Neural cell (in vitro differentiated cells): ENCODE data around the gene OR1S1. TPM values are rescaled to one million over a fixed set of nuclear protein-coding genes. Genes with fewer than 3 reads are reported as not detected.

Source experiments
- H2AFZ ChIP-seq: fragments of 200-600, 300-800 bp; sonication (generic), shearing (Covaris generic); 2 replicates; pipeline ENCODE4 v1.6.0; 2014; ENCODE audit warnings: low read depth, mild to moderate bottlenecking, antibody characterized with exemption, low read length, moderate library complexity
- H3F3A ChIP-seq: fragments of 200-600 bp; shearing (Covaris generic); 2 replicates; pipeline ENCODE4 v1.6.1; 2016; ENCODE audit warnings: mild to moderate bottlenecking, moderate library complexity, mixed read lengths, antibody characterized with exemption, low read length; ENCODE audit not compliant: insufficient read depth, poor library complexity, severe bottlenecking
- H3K27ac ChIP-seq: fragments of 200-600, 300-800 bp; sonication (generic), shearing (Covaris generic); 2 replicates; pipeline ENCODE4 v1.5.1; 2014; ENCODE audit warnings: mild to moderate bottlenecking, low read length, moderate library complexity
- H3K27me3 ChIP-seq: fragments of 300-800, 200-600 bp; sonication (generic), shearing (Covaris generic); 2 replicates; pipeline ENCODE4 v1.6.0; 2014; ENCODE audit warnings: mild to moderate bottlenecking, low read depth, low read length, moderate library complexity; ENCODE audit not compliant: insufficient read depth
- H3K36me3 ChIP-seq: fragments of 300-800, 200-600 bp; sonication (generic), shearing (Covaris generic); 2 replicates; pipeline ENCODE4 v1.5.1; 2014; ENCODE audit warnings: mild to moderate bottlenecking, antibody characterized with exemption, low read length, moderate library complexity; ENCODE audit not compliant: insufficient read depth
- H3K4me2 ChIP-seq: fragments of 300-800, 200-600 bp; sonication (generic), shearing (Covaris generic); 2 replicates; pipeline ENCODE4 v1.6.0; 2014; ENCODE audit warnings: mild to moderate bottlenecking, low read length
- H3K4me3 ChIP-seq: fragments of 300-800, 200-600 bp; sonication (generic), shearing (Covaris generic); 2 replicates; pipeline ENCODE4 v1.5.1; 2014; ENCODE audit warnings: mild to moderate bottlenecking, low read length, moderate library complexity
- H3K79me2 ChIP-seq: fragments of 200-600 bp; shearing (Covaris generic); replicated peaks from 2 replicates; pipeline ENCODE4 v1.6.0; 2014; ENCODE audit warnings: mild to moderate bottlenecking, low read length, moderate library complexity; ENCODE audit not compliant: insufficient read depth
- H3K9ac ChIP-seq: fragments of 300-800, 200-600 bp; sonication (generic), shearing (Covaris generic); 2 replicates; pipeline ENCODE4 v1.6.1; 2016; ENCODE audit warnings: mild to moderate bottlenecking, low read length, mixed read lengths
- H3K9me2 ChIP-seq: fragments of 200-600 bp; shearing (Covaris generic); 2 replicates; pipeline ENCODE4 v1.6.1; 2016; ENCODE audit warnings: mild to moderate bottlenecking, low read length, mixed read lengths; ENCODE audit not compliant: insufficient read depth
- H3K9me3 ChIP-seq: fragments of 200-600, 300-800 bp; sonication (generic), shearing (Covaris generic); 2 replicates; pipeline ENCODE4 v1.6.1; 2016; ENCODE audit warnings: mild to moderate bottlenecking, mixed run types, low read length, moderate library complexity, mixed read lengths
- H4K20me1 ChIP-seq: fragments of 200-600 bp; shearing (Covaris generic); 2 replicates; pipeline ENCODE4 v1.6.1; 2016; ENCODE audit warnings: mild to moderate bottlenecking, mixed run types; ENCODE audit not compliant: insufficient read depth
- EP300 ChIP-seq: fragments of 450-650 bp; conservative IDR thresholded peaks from 2 replicates; pipeline ENCODE4 v1.6.1; 2014; ENCODE audit warnings: antibody characterized with exemption, mild to moderate bottlenecking, moderate library complexity; ENCODE audit not compliant: poor library complexity, severe bottlenecking
- EZH2 ChIP-seq: fragments of 200-600, 300-800 bp; shearing (Covaris generic), sonication (generic); IDR thresholded peaks from 2 replicates; pipeline ENCODE4 v1.6.1; 2014; ENCODE audit warnings: antibody characterized with exemption, low read length, borderline replicate concordance, mild to moderate bottlenecking; ENCODE audit not compliant: insufficient read depth, poor library complexity, severe bottlenecking
- MXI1 ChIP-seq: fragments of 450-650 bp; conservative IDR thresholded peaks from 2 replicates; pipeline ENCODE4 v1.6.1; 2014; ENCODE audit warnings: antibody characterized with exemption, mild to moderate bottlenecking; ENCODE audit not compliant: poor library complexity, severe bottlenecking
- POLR2AphosphoS5 ChIP-seq: IDR thresholded peaks from 2 replicates; pipeline ENCODE4 v1.6.1; 2012
- RAD21 ChIP-seq: fragments of 450-650 bp; conservative IDR thresholded peaks from 2 replicates; pipeline ENCODE4 v1.6.1; 2014; ENCODE audit warnings: antibody characterized with exemption, mild to moderate bottlenecking, moderate library complexity
- SMC3 ChIP-seq: fragments of 450-650 bp; conservative IDR thresholded peaks from 2 replicates; pipeline ENCODE4 v1.6.1; 2014; ENCODE audit warnings: antibody characterized with exemption, mild to moderate bottlenecking, moderate library complexity; ENCODE audit not compliant: poor library complexity
- TAF1 ChIP-seq: IDR thresholded peaks from 2 replicates; pipeline ENCODE4 v1.6.1; 2012; ENCODE audit warnings: low read depth
- polyA plus RNA-seq: library from polyadenylated mRNA; depleted of rRNA; stranded (reverse); fragments of >200 nt; gene quantifications from 2 replicates; pipeline ENCODE4 v1.2.3, GENCODE V29; 2014
- TF ChIP-seq, protein P1 (sequence below): IDR thresholded peaks from 2 replicates; pipeline ENCODE4 v1.6.1; 2012; ENCODE audit warnings: borderline replicate concordance
- TF ChIP-seq, protein P2 (sequence below): fragments of 450-650 bp; IDR thresholded peaks from 2 replicates; pipeline ENCODE4 v1.5.1; 2014; ENCODE audit warnings: antibody characterized with exemption, mild to moderate bottlenecking, moderate library complexity; ENCODE audit not compliant: poor library complexity, severe bottlenecking

The OR1S1 gene
- polyA plus RNA-seq, 1 donor from 2014 or later: not detected

DNA sequence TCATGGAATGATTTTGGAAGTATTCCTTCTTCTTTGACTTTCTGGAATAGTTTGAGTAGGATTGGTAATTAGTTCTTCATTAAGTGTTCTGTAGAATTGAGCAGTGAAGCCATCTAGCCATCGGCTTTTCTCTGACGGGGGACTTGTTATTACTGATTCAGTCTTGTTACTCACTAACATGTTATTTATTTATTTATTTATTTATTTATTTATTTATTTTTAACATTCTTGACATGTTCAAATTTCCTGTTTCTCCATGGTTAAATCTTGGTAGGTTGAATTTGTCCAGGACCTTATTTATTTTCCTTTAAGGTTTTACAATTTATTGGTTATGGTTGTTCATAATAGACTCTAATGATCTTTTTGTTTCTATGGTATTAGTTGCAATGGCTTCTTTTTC is 31.4 kb downstream of the OR1S1 start:
- Histone ChIP-seq H3K27me3 (no peaks in the 10 kb centered on the region), H3K36me3 (no peaks in the 10 kb centered on the region), H4K20me1 (no peaks in the 10 kb centered on the region), H3K9me2 (no peaks in the 10 kb centered on the region), H3F3A (no peaks in the 10 kb centered on the region), H3K79me2 (no peaks in the 10 kb centered on the region), H2AFZ (no peak overlapping the region), H3K9me3 (no peaks in the 10 kb centered on the region), H3K4me3 (no peak overlapping the region), H3K4me2 (no peak overlapping the region), H3K27ac (no peak overlapping the region), H3K9ac (no peak overlapping the region)
- TF ChIP-seq SMC3 (no peak), EP300 (no peak), TAF1 (no peak), EZH2 (no peak), MXI1 (no peak), POLR2AphosphoS5 (no peak), RAD21 (no peak)
- TF ChIP-seq, protein P1, sequence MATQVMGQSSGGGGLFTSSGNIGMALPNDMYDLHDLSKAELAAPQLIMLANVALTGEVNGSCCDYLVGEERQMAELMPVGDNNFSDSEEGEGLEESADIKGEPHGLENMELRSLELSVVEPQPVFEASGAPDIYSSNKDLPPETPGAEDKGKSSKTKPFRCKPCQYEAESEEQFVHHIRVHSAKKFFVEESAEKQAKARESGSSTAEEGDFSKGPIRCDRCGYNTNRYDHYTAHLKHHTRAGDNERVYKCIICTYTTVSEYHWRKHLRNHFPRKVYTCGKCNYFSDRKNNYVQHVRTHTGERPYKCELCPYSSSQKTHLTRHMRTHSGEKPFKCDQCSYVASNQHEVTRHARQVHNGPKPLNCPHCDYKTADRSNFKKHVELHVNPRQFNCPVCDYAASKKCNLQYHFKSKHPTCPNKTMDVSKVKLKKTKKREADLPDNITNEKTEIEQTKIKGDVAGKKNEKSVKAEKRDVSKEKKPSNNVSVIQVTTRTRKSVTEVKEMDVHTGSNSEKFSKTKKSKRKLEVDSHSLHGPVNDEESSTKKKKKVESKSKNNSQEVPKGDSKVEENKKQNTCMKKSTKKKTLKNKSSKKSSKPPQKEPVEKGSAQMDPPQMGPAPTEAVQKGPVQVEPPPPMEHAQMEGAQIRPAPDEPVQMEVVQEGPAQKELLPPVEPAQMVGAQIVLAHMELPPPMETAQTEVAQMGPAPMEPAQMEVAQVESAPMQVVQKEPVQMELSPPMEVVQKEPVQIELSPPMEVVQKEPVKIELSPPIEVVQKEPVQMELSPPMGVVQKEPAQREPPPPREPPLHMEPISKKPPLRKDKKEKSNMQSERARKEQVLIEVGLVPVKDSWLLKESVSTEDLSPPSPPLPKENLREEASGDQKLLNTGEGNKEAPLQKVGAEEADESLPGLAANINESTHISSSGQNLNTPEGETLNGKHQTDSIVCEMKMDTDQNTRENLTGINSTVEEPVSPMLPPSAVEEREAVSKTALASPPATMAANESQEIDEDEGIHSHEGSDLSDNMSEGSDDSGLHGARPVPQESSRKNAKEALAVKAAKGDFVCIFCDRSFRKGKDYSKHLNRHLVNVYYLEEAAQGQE: no peak
- TF ChIP-seq, protein P2, sequence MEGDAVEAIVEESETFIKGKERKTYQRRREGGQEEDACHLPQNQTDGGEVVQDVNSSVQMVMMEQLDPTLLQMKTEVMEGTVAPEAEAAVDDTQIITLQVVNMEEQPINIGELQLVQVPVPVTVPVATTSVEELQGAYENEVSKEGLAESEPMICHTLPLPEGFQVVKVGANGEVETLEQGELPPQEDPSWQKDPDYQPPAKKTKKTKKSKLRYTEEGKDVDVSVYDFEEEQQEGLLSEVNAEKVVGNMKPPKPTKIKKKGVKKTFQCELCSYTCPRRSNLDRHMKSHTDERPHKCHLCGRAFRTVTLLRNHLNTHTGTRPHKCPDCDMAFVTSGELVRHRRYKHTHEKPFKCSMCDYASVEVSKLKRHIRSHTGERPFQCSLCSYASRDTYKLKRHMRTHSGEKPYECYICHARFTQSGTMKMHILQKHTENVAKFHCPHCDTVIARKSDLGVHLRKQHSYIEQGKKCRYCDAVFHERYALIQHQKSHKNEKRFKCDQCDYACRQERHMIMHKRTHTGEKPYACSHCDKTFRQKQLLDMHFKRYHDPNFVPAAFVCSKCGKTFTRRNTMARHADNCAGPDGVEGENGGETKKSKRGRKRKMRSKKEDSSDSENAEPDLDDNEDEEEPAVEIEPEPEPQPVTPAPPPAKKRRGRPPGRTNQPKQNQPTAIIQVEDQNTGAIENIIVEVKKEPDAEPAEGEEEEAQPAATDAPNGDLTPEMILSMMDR: no peak

DNA sequence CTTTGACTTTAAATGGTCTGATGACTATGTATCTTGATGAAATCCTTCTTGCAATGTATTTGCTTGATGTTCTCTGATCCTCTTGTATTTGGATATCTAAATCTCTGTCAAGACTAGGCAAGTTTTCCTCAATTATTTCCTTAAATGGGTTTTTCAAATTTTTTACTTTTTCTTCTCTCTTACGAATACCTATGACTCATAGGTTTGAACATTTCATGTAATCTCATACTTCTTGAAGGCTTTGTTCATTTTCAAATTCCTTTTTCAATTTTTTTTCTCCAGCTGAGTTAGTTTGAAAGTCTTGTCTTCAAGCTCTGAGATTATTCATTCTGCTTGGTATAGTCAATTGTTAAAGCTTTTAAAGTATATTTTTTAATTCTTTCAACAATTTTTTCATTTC is 42.4 kb downstream of the OR1S1 start:
- Histone ChIP-seq H3K27ac (no peak overlapping the region), H4K20me1 (no peaks in the 10 kb centered on the region), H3K36me3 (no peaks in the 10 kb centered on the region), H3K9me3 (no peaks in the 10 kb centered on the region), H3K9me2 (no peaks in the 10 kb centered on the region), H3F3A (no peaks in the 10 kb centered on the region), H3K4me3 (no peak overlapping the region), H2AFZ (no peak overlapping the region), H3K27me3 (no peaks in the 10 kb centered on the region), H3K9ac (no peak overlapping the region), H3K79me2 (no peaks in the 10 kb centered on the region), H3K4me2 (no peak overlapping the region)
- TF ChIP-seq EZH2: no peak
- TF ChIP-seq, protein P1: no peak
